GM21367 (cell line): ENCODE results near the gene HECW1.

ENCODE experiments used
- ATAC-seq: cut with Tn5 transposase; IDR thresholded peaks from one replicate; pipeline ENCODE4 v1.9.1; 2021; ENCODE audit not compliant: unreplicated experiment

Gene HECW1

DNA sequence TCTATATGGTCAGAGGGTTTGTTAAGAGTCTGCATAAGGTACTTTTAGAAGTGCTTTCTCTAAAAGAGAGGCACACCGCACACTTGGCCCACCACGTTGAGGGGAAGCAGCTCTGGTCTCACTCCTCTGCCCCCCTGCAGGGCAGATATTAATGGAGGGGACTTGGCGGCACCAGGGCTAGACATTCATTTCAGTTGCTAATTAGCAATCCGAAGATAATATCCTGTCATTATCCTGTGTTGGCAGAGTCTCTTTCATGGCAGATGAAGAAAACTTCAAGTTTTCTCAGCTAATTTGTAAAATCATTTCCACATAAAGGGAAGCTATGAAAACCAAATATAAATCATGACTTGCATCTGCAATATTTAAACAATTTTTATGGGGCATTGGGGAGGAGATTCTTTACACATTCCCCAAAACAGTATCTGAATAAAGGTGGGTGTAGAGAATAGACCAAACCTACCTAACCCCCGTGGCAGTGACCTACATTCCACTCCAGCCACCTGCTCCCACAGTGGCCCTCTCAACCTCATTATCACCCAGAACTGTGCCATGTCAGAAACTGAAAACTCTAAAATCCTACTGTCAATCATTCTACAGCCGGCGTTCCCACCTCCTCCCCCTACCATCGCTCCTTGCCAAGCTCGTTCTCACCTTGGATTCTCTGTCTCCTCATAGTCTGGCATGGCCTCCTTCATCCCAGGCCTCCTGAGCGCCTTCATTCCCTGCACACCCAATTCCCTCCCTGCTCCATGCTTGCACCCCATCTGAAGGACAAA lies 416.3 kb downstream of the HECW1 start:
- ATAC-seq = no peak

DNA sequence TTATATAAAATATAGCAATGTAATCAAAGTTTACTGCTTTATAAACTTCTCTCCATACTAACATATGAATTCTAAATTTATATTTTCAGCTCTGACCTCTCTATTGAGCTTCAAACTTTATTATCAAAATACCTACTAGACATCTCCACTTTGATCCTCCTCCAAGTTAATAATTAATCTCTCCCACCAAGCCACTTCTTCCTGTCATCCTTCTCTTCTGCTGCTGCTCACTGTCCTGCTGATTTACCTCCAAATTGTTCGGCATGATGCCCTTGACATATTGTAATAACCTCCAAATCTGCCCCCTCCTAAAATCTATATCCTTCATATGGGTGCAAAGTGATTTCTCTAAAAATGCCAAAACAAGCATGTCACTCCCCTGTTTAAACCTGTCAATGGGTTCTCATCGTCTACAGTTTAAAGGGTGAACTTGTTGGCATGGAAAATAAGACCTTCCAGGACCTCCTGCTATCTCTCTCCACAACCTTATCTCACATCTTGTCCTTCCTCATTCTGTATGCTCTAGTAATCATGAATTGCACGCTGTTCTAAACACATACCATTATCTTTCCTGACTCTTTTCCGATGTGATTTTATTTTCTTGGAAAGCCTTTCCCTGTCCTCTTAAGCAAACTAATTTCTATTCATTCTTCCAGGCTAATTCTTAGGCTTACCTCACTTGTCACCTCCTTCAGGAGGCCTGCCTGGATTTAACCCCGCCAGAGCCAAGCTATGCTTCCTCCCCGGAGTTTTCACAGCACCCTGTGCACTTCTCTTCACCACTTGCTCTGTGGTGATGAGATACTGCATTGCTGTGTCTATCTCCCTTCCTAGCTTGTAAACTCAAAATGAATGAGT lies 418.3 kb downstream of the HECW1 start:
- no peak for ATAC-seq

DNA sequence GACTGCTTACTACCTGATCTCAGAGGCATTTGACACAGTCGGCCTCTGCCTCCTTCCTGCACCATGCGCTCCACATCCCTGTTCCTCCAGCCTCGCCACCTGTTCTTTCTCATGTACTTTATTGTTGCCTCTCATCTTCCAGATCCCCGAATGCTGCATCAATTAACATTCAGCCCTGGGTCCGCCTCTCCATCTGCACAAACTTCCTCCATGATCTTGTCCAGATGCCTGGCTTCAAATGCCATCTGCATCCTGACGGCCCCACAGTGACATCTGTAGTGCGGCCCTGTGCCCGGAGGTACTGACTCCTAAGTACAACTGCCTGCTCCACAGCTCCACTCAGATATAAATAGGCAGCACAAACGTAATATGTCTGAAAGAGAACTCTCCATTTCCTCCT lies 419.3 kb downstream of the HECW1 start:
- ATAC-seq = no peak

DNA sequence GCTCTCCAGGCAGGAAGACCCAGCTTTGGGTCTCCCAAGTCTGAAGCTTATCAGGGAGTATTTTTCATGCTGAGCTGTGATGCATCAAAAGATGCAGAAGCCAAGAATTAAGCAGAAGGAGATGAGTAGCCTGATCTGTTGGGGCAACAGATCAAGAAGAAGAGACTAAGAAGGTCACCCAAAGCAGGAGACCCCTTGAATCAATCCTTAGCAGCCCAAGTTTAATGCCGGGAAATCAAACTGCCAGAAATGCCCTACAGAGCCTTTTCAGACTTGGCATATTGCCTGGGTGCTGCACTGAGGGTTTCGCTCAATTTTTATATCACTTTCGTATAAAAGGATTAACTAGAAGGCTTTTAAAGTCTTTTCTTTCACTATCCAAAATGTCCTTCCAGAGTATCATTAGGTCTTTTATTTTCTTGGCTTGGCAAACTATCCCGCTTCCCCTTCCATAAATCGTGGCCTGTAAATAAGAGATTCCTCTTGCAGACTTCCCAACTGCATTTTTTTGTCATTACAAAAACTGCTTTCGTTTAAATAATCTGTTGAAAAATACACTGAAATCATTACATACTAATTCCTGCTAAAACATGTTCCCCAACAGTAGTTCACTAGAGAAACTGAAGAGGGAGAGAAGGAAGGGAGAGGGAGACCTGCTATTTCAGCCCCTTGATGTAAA lies 421.5 kb downstream of the HECW1 start:
- no peak for ATAC-seq

DNA sequence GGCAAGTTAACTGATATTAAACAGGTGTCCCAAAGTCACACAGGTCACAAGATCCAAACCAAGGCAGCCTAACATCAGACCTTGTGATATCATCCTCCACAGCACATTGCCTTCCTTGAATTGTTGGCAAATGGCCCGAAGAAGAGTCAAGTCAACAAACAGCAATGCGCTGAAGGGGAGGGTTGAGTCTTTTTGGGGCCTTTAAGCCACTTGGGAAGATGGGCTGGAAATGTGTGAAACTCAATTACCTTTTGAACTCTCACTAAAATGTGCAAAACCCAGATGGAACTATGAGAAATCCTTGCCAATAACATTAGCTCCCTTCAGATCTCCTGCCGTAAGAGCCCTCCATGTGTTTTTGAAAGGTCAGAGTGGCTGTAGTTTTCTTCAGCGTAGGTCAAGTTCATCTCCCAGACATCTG lies 422.6 kb downstream of the HECW1 start:
- ATAC-seq = no peak

DNA sequence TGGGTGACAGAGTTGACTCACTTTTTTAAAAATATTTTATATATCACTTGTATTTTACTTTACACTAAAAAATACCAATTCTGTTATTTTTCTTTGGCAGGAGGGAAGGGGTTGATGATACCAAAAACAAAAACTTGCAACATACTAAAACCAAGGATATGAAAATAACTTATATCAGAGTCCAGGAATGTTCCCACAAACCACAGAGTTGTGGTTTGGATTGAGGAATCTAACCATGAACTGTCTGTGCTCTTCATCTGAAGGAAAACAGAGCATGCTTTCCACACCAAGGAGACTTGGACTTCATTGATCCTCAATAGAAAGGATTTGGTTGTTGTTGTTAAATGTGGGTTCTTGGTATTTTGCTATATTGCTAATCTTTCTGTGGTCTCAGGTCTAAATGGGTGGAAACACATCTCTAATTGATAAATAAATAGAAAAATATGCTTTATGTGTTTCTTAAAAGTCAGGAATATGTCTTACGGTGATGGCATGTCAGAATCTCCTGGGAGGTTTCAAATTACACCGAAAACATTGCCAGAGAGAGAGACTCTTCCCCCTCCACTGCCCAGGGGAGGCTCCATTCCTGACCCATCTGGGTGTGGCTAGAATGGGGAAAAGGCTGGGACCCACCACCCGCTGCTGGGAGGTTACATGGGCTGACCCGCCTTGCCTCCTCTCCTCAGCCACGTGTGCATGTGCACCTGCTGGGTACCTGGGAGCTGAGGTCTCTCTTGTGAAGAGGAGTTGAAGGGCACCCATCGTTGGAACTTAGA lies 423.6 kb downstream of the HECW1 start:
- ATAC-seq = no peak

DNA sequence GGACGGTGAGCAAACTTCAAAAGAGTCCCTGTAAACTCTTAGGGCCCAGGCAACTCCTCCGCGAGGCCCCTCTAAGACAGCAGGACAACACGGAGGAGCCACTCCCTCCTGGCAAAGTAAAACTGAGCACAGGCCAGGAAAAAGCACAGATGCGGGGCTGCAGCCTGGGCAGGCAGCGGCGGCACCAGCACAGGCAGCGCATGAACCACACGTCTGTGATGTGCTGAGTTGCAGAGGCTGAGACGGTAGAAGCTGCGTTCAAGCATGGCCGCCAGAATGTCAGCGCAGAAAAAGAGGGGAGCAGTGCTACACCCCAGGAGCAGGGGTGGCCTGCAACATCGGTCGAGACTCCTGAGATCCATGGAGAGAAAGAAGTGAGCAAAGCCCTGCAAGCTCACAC lies 424.3 kb downstream of the HECW1 start:
- no peak for ATAC-seq

DNA sequence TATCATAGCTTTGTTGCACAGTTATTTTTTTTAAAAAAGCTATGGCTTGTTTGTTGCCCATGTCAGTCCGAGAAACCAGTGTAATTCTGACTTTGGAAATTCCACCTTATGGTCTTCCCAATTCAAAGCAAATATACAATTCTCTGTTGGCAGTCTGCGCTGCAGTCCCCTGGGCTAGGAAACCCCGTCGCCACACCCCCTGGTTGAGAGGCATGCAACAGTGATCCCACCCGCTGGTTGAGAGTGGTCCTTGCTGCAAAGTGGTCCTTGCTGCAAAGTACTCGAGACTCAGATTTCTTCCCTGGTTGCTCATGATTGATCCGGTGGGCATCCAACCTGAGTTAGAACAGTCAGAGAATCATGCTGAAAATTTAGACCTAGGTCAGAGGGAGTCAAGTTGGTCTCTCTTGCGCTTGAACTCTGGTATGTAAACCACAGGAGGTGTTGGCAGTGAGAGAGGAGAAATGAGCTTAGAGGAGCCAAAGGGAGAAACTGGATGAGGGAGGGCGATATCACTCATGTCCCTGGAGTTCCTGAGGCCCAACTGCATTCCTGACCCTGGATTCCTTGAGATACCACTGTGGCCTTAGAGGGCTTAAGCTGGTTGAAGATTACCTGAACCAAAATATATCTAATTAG lies 425.4 kb downstream of the HECW1 start:
- no peak for ATAC-seq

DNA sequence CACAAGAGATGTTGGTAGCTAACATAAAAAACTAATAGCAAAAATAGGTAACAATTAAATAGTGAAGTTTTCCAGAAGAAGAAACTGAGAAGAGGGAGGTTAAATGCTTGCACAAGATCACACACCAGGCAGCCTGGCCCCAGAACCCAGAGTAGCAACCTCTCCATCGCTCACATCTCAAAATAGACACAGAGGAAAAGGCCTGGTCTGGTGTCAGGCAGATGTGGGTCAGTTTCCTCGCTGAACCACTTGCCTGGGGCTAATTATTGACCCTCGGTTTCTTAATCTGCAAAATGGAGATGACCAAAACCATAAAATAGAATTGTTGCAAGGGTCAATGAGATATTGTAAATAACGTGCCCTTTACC lies 425.9 kb downstream of the HECW1 start:
- ATAC-seq = no peak

DNA sequence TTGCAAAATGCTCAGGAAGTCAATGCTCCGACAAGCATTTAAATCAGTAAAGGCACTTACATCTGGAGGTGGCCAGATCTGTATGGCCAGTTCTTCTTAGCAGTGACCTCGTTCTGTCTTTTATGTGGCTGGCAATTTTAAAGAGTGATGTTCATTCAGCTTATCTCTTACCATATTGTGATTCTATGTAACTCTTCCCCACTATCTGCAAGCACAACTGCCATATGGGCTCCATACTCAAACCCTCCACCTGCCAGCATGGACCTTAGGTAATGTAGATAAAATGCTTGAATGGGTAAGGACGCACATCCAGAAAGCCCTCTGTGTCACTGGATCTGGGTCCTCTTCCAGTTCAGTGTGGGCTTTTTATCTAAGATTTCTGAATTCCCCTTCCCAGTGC lies 428.0 kb downstream of the HECW1 start:
- ATAC-seq = no peak

DNA sequence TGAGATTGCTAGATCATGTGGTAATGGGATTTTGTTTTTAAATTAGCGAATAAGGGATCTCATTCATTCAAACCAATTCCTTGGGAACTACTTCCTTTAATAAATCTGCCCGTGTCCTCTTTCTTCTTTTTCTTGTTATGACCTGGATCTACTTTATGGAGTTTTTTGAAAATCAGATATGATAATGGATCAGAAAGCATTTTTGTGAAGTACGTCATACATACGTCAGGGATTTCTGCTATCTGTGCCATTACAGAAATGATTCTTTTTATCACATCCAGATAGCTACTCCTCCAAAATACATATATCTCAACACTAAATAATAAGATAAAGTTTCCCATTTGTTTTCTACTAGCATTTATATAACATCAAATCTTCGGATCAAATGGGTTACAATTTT lies 430.3 kb downstream of the HECW1 start:
- no peak for ATAC-seq

DNA sequence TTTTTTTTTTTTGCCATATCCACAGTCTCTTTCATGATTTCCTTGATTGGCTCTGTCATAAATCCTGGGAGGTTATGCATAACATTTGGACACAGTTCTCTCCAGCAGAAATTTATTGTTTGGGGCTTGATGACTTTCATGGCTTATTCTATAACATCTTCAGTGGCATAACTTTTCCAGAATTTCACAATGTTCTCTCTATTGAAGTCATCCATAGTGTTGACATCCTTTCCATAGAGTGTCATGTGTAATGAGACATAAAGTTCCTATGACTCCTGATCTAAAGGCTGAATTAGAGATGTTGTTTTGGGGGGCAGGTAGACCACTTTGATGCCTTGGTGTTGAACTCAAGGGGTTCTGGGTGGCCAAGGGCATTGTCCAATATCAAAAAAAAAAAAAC lies 433.8 kb downstream of the HECW1 start:
- ATAC-seq = no peak

DNA sequence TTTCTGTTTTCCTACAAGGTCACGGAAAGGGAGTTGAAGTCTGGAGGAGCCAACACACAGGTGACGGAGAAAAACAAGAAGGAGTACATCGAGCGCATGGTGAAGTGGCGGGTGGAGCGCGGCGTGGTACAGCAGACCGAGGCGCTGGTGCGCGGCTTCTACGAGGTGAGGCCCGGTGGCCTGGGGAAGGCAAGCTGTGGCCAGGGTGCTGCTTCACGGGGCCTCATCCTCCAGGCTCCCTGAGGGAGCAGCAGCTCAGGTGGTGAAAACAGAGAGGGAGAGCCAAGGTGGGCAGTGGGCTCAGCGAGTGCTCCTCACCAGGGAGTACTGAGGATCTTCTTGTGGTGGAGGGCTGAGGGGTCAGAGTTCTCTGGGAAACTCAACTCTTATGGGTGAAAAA lies 438.0 kb downstream of the HECW1 start:
- ATAC-seq = no peak

DNA sequence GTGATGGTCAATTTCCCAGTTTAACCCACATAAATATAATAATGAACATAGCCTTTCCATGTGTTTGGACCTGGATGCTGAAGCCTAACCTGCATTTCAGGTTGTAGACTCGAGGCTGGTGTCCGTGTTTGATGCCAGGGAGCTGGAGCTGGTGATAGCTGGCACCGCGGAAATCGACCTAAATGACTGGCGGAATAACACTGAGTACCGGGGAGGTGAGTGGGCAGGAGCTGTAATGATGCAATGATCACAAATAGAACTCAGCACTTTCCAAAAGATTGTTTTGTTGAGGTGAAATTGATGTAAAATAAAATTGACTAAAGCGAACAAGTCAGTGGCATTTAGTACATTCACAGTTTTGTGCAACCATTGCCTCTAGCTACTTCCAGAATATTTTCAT lies 439.7 kb downstream of the HECW1 start:
- ATAC-seq = no peak

DNA sequence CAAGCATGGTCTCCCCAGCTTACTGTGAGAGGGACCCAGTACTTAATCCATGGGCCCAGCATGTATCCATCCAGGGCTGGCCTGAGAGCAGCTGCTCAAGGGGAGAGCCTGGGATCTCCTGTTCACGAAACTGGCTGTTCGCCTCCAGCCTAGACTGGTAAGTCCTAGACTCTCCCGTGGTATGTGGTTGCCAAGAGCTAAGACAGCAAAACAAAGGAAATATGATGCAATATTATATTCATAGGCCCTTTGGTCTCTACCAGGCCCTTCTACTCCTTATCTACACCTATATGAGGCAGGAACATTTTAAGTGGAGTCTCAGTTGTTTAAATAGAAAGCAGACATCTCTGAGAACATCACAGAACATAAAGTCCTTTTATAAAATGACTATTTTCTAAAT lies 441.6 kb downstream of the HECW1 start:
- no peak for ATAC-seq

DNA sequence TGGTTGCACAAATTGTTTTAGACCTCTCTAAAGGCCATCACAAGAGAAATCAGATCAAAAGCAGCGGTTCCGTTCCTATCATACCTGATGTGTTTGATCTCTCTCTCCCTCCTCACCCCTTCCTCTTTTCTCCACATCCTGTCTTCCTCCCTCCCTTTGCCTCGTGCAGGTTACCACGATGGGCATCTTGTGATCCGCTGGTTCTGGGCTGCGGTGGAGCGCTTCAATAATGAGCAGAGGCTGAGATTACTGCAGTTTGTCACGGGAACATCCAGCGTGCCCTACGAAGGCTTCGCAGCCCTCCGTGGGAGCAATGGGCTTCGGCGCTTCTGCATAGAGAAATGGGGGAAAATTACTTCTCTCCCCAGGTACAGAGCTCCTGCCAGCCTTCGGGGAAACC lies 442.0 kb downstream of the HECW1 start:
- no peak for ATAC-seq

DNA sequence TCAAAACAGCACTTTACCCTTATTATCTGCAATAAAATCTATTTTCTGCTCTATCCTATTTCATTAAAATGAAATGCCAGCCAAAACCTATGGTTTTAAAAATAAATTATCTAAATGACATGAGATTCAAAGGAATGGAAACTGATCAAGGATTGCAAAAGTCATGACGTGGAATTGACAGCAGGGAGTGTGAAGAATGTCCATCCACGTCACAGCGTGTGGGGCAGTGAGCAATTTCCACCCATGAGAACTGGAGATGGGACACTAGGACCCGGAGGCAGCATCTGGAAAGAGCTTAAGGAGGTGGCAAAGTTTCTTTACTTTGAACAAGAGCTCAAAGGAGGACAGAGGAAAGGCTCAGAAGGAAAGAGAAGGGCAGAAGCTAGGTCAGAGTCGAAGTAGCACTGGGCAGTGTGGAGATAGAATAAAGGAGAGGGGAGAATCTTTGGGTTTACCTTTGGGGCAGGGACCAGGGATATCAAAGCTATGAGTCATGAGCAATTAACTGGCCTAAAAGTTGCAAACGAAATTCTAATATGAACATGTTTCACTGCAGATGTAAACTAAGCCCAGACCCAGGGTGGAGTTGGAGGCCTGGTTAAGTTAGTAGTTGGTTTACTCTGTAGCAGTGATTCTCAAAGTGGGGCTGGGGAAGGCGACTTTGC lies 445.5 kb downstream of the HECW1 start:
- ATAC-seq = no peak

DNA sequence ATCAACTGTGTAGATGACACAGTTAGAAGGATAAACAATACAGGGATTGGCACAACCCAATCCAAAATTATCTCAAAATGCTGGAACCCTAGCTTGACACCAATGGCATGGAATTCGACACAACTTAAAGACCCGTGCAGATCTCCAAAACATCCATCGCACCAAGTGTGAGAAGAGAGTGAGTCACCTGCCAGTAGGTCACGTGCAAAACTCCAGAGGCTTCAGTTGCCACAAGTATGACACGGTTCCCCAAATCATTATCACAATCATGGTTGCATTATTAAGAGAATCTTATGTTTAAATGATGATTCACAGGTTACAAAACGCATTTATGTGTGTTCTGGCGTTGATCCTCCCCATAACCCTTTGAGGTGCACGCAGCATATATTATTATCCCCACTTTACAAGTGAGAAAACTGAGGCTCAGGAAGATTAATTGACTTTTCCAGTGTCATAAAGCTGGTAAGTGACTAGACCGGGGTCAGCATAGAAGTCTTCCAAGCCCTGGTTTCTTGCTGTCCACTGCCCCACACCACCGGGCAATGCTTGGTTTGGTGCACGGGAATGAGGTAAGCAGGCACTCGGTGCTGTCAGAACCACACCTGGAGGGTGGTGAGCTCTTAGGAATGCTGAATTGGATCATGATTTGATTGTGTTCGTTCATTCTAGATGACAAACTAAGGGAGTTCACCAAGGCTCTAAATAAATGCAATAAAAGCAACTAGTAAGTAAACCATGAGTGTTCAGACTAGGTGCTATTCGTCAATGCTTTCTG lies 446.9 kb downstream of the HECW1 start:
- ATAC-seq = no peak

DNA sequence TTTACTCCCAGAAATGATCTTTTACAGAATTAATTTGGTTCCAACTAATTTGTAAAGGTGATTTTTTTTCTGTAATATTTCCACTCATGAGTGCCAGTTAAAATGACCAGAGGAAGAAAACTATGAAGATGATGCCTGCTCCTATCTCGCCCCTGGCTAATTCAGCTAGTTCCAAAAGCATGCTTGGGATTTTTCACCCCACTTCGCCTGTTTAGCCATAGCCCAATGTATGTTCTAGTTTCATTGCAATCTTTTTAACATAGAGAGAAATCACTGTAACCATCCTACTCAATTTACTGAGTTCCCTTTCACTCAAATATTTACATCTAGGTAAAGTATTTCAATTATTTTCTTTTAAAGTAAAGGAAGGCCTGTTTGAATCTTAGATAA lies 447.5 kb downstream of the HECW1 start:
- ATAC-seq = no peak
